Measurements from ENCODE around the gene PRDM16.
A peak's percentile ranks its signal among the peaks of the same experiment; 100 is the strongest.

The PRDM16 gene

DNA sequence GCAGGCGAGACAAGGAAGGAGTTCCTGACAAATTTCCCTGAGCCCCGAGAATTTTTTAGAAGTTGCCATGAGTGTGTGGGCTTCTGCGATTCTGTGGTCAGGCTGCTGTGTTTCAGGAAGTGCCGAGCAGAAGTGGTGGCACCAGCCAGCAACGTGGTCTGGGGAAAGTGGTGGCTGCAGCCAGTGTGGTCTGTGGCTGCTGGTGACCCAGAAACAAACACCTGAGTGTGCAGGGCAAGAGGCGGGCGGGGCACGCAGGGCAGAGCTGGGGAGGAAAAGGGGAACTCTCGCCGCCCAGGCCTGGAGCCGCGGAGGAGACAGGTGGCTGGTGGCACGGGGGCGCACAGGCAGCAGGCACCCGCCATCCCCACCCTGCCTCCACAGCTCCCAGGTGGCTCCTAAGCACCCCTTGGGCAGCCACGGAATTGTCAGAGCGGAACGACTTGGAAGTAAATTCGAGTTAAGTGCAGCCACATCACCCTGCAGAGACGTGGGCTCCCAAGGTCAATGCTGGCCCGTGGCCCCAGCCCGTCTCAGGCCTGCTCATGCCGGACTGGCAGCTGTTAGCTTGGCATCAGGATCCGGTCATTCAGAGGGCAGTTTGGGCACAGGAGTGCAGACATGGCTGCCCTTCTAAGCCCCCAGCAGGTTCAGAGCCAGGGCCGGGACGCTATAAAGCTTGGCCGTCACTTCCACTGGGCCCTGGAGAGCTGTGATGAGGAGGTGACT is 25.1 kb downstream of the PRDM16 start (continued):
- TF ChIP-seq, protein P1, sequence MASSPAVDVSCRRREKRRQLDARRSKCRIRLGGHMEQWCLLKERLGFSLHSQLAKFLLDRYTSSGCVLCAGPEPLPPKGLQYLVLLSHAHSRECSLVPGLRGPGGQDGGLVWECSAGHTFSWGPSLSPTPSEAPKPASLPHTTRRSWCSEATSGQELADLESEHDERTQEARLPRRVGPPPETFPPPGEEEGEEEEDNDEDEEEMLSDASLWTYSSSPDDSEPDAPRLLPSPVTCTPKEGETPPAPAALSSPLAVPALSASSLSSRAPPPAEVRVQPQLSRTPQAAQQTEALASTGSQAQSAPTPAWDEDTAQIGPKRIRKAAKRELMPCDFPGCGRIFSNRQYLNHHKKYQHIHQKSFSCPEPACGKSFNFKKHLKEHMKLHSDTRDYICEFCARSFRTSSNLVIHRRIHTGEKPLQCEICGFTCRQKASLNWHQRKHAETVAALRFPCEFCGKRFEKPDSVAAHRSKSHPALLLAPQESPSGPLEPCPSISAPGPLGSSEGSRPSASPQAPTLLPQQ (tag by site-specific recombination; IDR thresholded peaks at IDR 0.05): no peak
- no peak for TF ChIP-seq RBAK (tag by site-specific recombination; IDR thresholded peaks at IDR 0.05)

DNA sequence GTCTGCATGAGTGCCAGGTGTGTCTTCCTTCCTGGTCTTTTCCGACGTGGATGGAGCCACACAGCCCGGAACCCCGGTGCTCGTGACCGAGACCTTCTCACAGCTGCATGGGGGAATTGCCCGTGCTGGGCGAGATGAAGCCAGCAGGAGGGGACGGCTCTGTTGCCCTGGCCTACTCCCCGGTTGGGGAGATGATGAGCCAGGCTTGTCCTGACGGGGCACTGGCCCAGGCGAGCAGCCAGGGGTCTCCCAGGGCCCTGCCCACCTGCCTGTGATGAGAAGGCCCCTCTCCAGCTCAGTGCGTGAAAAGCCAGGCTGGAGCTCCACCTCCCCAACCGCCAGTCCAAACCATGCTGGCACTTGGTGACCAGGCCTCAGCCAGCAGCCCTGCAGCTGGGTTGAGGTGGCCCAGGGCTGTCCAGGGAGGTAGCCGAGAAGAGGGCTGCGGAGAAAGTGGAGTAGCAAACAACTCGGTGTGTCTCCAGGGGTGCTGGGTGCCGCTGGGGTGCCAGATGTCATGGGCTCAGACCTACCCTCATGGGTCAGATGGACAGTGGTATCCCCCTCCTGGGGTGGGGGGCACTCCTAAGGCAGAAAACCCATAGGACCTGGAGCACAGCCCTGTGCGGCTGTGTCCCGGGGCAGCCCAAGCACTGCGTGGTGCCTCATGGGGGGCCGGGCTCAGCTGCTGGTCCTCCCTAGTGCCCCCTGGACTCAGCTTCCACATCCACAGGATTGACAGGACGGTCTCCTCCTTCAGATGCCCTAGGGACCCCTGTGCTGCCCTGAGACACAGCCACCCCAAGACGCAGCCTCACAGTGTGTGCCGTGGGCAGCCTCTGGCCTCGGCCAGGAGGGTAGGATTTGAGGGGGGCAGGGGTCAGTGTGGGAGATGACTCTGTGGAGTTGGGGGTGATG is 26.1 kb downstream of the PRDM16 start:
- no peak for TF ChIP-seq ZNF843 (tag by site-specific recombination; IDR thresholded peaks at IDR 0.05)
- TF ChIP-seq ZIC2 (tag by site-specific recombination; IDR thresholded peaks at IDR 0.05): peak; percentile 76
- no peak for TF ChIP-seq ZNF169 (tag by site-specific recombination; IDR thresholded peaks at IDR 0.05)
- no peak for TF ChIP-seq ZNF600 (tag by site-specific recombination; IDR thresholded peaks at IDR 0.05)
- Histone ChIP-seq H3K27ac (ENCODE audit: extremely low read depth, low read depth, low read length) (no peak overlapping the region), H3K9me3 (ENCODE audit: control insufficient read depth, insufficient read depth, low read depth, low read length) (no peaks in the 10 kb centered on the region), H3K4me3 (ENCODE audit: low read depth, low read length) (no peak overlapping the region), H3K36me3 (ENCODE audit: control insufficient read depth in 2 of 2, insufficient read depth in 1 of 2, low read length in 2 of 2) (peaks cover 0 to 11% of the 10 kb centered on the region in 2 experiments; a peak in 1 of 3 replicates), H3K4me1 (ENCODE audit: control insufficient read depth, insufficient read depth, low read length) (no peaks in the 10 kb centered on the region)
- ChIA-PET POLR2A (no interaction called here), CTCF (no interaction called here)

DNA sequence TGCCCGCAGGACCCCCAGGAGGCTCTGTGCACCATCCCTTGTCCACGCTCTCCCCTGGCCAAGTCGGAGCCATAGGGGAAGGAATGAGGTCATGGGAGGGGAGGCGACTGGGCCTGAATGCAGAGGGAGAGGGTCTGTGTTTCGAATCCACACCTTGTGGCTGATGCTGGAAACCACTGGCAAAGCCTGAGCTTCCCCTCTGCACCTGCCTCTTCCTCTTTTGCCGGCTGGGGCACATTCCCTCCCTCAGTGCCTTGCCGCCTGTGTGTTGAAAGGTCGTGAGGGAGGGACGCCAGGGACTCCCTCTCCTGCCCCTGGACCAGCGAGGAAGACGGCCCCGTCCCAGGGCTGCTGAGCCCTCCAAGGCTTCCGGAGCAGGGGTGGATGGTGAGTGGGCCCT is 27.3 kb downstream of the PRDM16 start:
- Histone ChIP-seq H3K36me3 (ENCODE audit: control insufficient read depth in 2 of 2, insufficient read depth in 1 of 2, low read length in 2 of 2) (peaks cover 0 to under 1% of the 10 kb centered on the region in 2 experiments; a peak in 1 of 3 replicates), H3K9me3 (ENCODE audit: control insufficient read depth, insufficient read depth, low read depth, low read length) (no peaks in the 10 kb centered on the region), H3K4me1 (ENCODE audit: control insufficient read depth, insufficient read depth, low read length) (no peaks in the 10 kb centered on the region), H3K27ac (ENCODE audit: extremely low read depth, low read depth, low read length) (no peak overlapping the region), H3K4me3 (ENCODE audit: low read depth, low read length) (no peak overlapping the region)
- CTCF ChIA-PET: no interaction called here
- POLR2A ChIA-PET: no interaction called here
- TF ChIP-seq ZNF169 (tag by site-specific recombination; IDR thresholded peaks at IDR 0.05): no peak
- TF ChIP-seq, protein P2, sequence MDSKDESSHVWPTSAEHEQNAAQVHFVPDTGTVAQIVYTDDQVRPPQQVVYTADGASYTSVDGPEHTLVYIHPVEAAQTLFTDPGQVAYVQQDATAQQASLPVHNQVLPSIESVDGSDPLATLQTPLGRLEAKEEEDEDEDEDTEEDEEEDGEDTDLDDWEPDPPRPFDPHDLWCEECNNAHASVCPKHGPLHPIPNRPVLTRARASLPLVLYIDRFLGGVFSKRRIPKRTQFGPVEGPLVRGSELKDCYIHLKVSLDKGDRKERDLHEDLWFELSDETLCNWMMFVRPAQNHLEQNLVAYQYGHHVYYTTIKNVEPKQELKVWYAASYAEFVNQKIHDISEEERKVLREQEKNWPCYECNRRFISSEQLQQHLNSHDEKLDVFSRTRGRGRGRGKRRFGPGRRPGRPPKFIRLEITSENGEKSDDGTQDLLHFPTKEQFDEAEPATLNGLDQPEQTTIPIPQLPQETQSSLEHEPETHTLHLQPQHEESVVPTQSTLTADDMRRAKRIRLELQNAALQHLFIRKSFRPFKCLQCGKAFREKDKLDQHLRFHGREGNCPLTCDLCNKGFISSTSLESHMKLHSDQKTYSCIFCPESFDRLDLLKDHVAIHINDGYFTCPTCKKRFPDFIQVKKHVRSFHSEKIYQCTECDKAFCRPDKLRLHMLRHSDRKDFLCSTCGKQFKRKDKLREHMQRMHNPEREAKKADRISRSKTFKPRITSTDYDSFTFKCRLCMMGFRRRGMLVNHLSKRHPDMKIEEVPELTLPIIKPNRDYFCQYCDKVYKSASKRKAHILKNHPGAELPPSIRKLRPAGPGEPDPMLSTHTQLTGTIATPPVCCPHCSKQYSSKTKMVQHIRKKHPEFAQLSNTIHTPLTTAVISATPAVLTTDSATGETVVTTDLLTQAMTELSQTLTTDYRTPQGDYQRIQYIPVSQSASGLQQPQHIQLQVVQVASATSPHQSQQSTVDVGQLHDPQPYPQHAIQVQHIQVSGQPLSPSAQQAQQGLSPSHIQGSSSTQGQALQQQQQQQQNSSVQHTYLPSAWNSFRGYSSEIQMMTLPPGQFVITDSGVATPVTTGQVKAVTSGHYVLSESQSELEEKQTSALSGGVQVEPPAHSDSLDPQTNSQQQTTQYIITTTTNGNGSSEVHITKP (tag by site-specific recombination; IDR thresholded peaks at IDR 0.05): no peak
- no peak for TF ChIP-seq ZNF677 (tag by site-specific recombination; IDR thresholded peaks at IDR 0.05)
- TF ChIP-seq ZNF544 (tag by site-specific recombination; IDR thresholded peaks at IDR 0.05): no peak

DNA sequence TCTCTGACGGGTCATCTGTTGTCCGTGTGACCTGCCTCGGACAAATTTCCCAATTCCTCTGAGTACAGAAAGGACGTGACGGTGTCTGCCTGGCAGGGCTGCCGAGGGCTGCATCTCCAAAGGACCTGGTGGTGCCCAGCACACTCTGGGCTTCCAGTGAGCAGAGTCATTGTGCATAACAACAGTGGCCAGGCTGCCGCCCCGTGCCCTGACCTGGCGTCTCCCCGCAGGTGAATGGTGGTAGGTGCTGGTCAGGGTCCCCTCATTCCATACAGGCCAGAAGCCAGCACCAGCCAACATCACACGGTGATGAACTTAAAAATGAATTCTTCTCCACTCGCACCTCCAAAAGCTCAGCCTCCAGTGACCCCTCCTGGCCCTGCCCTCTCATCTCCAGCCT is 28.2 kb downstream of the PRDM16 start:
- CTCF ChIA-PET: no interaction called here
- no peak overlapping the region for H3K4me3 ChIP-seq (ENCODE audit: low read depth, low read length)
- no peaks in the 10 kb centered on the region for H3K36me3 ChIP-seq (ENCODE audit: control insufficient read depth in 2 of 2, insufficient read depth in 1 of 2, low read length in 2 of 2)
- POLR2A ChIA-PET: no interaction called here
- H3K9me3 ChIP-seq (ENCODE audit: control insufficient read depth, insufficient read depth, low read depth, low read length): no peaks in the 10 kb centered on the region
- H3K4me1 ChIP-seq (ENCODE audit: control insufficient read depth, insufficient read depth, low read length): no peaks in the 10 kb centered on the region
- no peak overlapping the region for H3K27ac ChIP-seq (ENCODE audit: extremely low read depth, low read depth, low read length)
- TF ChIP-seq, protein P3, sequence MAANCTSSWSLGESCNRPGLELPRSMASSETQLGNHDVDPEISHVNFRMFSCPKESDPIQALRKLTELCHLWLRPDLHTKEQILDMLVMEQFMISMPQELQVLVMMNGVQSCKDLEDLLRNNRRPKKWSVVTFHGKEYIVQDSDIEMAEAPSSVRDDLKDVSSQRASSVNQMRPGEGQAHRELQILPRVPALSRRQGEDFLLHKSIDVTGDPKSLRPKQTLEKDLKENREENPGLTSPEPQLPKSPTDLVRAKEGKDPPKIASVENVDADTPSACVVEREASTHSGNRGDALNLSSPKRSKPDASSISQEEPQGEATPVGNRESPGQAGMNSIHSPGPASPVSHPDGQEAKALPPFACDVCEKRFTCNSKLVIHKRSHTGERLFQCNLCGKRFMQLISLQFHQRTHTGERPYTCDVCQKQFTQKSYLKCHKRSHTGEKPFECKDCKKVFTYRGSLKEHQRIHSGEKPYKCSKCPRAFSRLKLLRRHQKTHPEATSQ (tag by site-specific recombination; IDR thresholded peaks at IDR 0.05): no peak
- TF ChIP-seq ZNF629 (tag by site-specific recombination; IDR thresholded peaks at IDR 0.05) (no peak), EGR2 (tag by site-specific recombination; IDR thresholded peaks at IDR 0.05; ENCODE audit: low read depth) (no peak), KLF10 (tag by site-specific recombination; IDR thresholded peaks at IDR 0.05) (no peak), SP3 (tag by site-specific recombination; IDR thresholded peaks at IDR 0.05) (no peak), WT1 (tag by site-specific recombination; IDR thresholded peaks at IDR 0.05) (no peak)
- TF ChIP-seq, protein P4, sequence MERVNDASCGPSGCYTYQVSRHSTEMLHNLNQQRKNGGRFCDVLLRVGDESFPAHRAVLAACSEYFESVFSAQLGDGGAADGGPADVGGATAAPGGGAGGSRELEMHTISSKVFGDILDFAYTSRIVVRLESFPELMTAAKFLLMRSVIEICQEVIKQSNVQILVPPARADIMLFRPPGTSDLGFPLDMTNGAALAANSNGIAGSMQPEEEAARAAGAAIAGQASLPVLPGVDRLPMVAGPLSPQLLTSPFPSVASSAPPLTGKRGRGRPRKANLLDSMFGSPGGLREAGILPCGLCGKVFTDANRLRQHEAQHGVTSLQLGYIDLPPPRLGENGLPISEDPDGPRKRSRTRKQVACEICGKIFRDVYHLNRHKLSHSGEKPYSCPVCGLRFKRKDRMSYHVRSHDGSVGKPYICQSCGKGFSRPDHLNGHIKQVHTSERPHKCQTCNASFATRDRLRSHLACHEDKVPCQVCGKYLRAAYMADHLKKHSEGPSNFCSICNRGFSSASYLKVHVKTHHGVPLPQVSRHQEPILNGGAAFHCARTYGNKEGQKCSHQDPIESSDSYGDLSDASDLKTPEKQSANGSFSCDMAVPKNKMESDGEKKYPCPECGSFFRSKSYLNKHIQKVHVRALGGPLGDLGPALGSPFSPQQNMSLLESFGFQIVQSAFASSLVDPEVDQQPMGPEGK (tag by site-specific recombination; IDR thresholded peaks at IDR 0.05): no peak
